Cardiac muscle cell (in vitro differentiated cells and primary cell): ENCODE data around the gene BTRC. TPM values are rescaled to one million over a fixed set of nuclear protein-coding genes. Genes with fewer than 3 reads are reported as not detected.

Experiments used
- DNase-seq, 2 donors: peaks; one replicate each; pipeline versions ENCODE4 v3.0.0 to v3.0.0-alpha.2; 2010 to 2017; ENCODE audit warnings: low read depth in 1 of 2, low spot score in 1 of 2
- H3K27ac ChIP-seq: fragments of 200-600 bp; sonication (generic); 2 replicates; pipeline ENCODE4 v1.5.1; 2016
- H3K27me3 ChIP-seq: fragments of 200-600 bp; sonication (generic); 2 replicates; pipeline ENCODE4 v1.6.0; 2016; ENCODE audit warnings: control low read depth
- H3K36me3 ChIP-seq: fragments of 200-600 bp; sonication (generic); 2 replicates; pipeline ENCODE4 v1.5.1; 2016; ENCODE audit warnings: control low read depth
- H3K4me1 ChIP-seq: fragments of 200-600 bp; sonication (generic); 2 replicates; pipeline ENCODE4 v1.8.1; 2017; ENCODE audit warnings: low read depth, mild to moderate bottlenecking, mixed run types
- H3K4me3 ChIP-seq: fragments of 200-600 bp; sonication (generic); 2 replicates; pipeline ENCODE4 v1.5.1; 2016; ENCODE audit warnings: mild to moderate bottlenecking
- H3K9me3 ChIP-seq: fragments of 200-600 bp; sonication (generic); 2 replicates; pipeline ENCODE4 v1.5.1; 2017; ENCODE audit warnings: low read depth, mild to moderate bottlenecking, control low read depth
- polyA plus RNA-seq: library from polyadenylated mRNA; unstranded; fragments of >200 nt; fragmentation: Nextera tagmentation; extraction: Ambion mirVana; gene quantifications from 2 replicates; pipeline ENCODE4 v1.2.1, GENCODE V29; 2016
- total RNA-seq: library from RNA; depleted of rRNA; stranded (reverse); fragments of >200 nt; gene quantifications from 2 replicates; pipeline ENCODE4 v1.2.3, GENCODE V29; 2016
- TF ChIP-seq, protein P1 (sequence below): IDR thresholded peaks from 2 replicates; pipeline ENCODE4 v1.5.1; 2012; ENCODE audit warnings: low read depth, mild to moderate bottlenecking, low read length

Gene BTRC
- total and polyA plus RNA-seq, 2 experiments from 2014 or later = 14.0 to 22.3 TPM

DNA sequence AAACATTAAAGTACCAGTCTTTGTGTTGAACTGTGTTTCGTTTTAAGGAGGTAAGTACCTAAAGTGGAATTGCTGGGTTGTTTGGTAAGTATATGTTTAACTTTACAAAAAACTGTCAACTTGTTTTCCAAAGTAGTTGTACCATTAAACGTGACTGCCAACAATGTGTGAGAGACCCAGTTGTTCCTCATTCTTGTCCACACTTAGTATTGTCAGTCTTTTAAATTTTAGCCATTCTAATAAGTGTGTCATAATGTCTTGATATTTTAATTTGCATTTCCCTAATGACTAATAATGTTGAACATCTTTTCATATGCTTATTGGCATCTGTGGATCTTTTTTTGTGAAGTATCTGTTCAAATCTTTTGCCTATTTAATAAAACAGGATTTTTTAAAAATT lies 159.8 kb downstream of the BTRC start:
- no peak for DNase-seq
- no peaks in the 10 kb centered on the region for H3K36me3 ChIP-seq
- no peaks in the 10 kb centered on the region for H3K9me3 ChIP-seq
- no peaks in the 10 kb centered on the region for H3K27me3 ChIP-seq
- TF ChIP-seq, protein P1, sequence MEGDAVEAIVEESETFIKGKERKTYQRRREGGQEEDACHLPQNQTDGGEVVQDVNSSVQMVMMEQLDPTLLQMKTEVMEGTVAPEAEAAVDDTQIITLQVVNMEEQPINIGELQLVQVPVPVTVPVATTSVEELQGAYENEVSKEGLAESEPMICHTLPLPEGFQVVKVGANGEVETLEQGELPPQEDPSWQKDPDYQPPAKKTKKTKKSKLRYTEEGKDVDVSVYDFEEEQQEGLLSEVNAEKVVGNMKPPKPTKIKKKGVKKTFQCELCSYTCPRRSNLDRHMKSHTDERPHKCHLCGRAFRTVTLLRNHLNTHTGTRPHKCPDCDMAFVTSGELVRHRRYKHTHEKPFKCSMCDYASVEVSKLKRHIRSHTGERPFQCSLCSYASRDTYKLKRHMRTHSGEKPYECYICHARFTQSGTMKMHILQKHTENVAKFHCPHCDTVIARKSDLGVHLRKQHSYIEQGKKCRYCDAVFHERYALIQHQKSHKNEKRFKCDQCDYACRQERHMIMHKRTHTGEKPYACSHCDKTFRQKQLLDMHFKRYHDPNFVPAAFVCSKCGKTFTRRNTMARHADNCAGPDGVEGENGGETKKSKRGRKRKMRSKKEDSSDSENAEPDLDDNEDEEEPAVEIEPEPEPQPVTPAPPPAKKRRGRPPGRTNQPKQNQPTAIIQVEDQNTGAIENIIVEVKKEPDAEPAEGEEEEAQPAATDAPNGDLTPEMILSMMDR = no peak
- no peak overlapping the region for H3K27ac ChIP-seq
- H3K4me1 ChIP-seq = no peaks in the 10 kb centered on the region
- no peak overlapping the region for H3K4me3 ChIP-seq

GRCh38 chr10:101525848-101526247 lies 171.9 kb downstream of the BTRC start:
- Histone ChIP-seq H3K4me3 (no peak overlapping the region), H3K27ac (no peak overlapping the region), H3K4me1 (peaks cover 8% of the 10 kb centered on the region), H3K36me3 (peaks cover 10% of the 10 kb centered on the region), H3K9me3 (no peaks in the 10 kb centered on the region), H3K27me3 (no peaks in the 10 kb centered on the region)
- DNase-seq = no peak
- TF ChIP-seq, protein P1 = no peak

- peaks cover 21% of the 10 kb centered on the region for H3K36me3 ChIP-seq
- H3K27ac ChIP-seq = no peak overlapping the region
- H3K9me3 ChIP-seq = no peaks in the 10 kb centered on the region
- peak in 1 of 2 donors; percentile 6 for DNase-seq
- H3K4me1 ChIP-seq = peaks cover 8% of the 10 kb centered on the region
- no peaks in the 10 kb centered on the region for H3K27me3 ChIP-seq
- TF ChIP-seq, protein P1 = no peak
- H3K4me3 ChIP-seq = no peak overlapping the region
Observed at GRCh38 chr10:101529207-101529606, 175.2 kb downstream of the BTRC start.

GRCh38 chr10:101529725-101530553 lies 176.0 kb downstream of the BTRC start:
- peaks cover 8% of the 10 kb centered on the region for H3K4me1 ChIP-seq
- no peaks in the 10 kb centered on the region for H3K9me3 ChIP-seq
- H3K27me3 ChIP-seq = no peaks in the 10 kb centered on the region
- H3K36me3 ChIP-seq = peaks cover 21% of the 10 kb centered on the region
- no peak overlapping the region for H3K4me3 ChIP-seq
- H3K27ac ChIP-seq = peak overlapping the region; percentile 28
- no peak for DNase-seq
- TF ChIP-seq, protein P1 = no peak

GRCh38 chr10:101535949-101536348 lies 182.0 kb downstream of the BTRC start:
- Histone ChIP-seq H3K4me1 (no peaks in the 10 kb centered on the region), H3K36me3 (peaks cover 15% of the 10 kb centered on the region), H3K9me3 (no peaks in the 10 kb centered on the region), H3K27me3 (no peaks in the 10 kb centered on the region), H3K27ac (no peak overlapping the region), H3K4me3 (no peak overlapping the region)
- no peak for DNase-seq
- TF ChIP-seq, protein P1 = no peak
